ENCODE results near the gene MARK1.

GRCh38 chr1:220594356-220594755 is 66.4 kb downstream of the MARK1 start:
- TF ChIP-seq CTCF (IDR thresholded peaks at IDR 0.05 in 2 of 3, conservative IDR thresholded peaks at IDR 0.05 in 1 of 3; ENCODE audit: control insufficient read depth in 2 of 3, extremely low read depth in 1 of 3, insufficient read depth in 1 of 3, low read depth in 3 of 3, low read length in 3 of 3) (no peak), NFIC (IDR thresholded peaks at IDR 0.05; ENCODE audit: low read depth, low read length) (no peak), USF1 (IDR thresholded peaks at IDR 0.05; ENCODE audit: borderline replicate concordance, extremely low read length, insufficient read depth, low read depth, low read length) (no peak), LARP7 (IDR thresholded peaks at IDR 0.05) (no peak), YY1 (IDR thresholded peaks at IDR 0.05; ENCODE audit: low read depth, low read length) (no peak)

Data from GM12878 (cell line).